ENCODE measurements around the gene GOLT1A.
"Not testable (repeated sequence)": the region's sequence is repeated elsewhere in the genome, so short reads cannot be mapped to it uniquely, and the experiment has no call there.

GOLT1A gene

GRCh38 chr1:204246876-204247275 is 33.1 kb upstream of the GOLT1A start:
- DNase-seq, result no peak

DNA sequence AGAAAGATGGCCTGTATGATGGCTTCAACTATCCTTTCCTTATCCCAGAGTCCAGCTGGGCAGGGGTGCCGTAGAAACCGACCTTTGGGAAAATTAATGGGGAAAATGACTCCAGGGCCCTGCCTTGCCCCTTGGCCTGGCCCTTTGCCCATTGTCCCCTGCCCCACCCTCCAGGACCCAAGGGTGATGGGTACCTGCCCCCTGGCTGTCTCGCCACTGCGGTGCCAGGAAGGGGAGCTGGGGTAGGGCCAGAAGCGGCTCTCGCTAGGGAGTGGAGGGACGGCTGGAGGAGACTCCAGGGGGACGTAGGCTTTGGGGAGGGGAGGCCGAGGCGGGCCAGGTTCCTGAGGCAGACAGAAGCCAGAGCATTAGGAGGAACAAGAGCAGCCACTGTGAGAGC is 29.1 kb upstream of the GOLT1A start:
- no peak for DNase-seq

DNA sequence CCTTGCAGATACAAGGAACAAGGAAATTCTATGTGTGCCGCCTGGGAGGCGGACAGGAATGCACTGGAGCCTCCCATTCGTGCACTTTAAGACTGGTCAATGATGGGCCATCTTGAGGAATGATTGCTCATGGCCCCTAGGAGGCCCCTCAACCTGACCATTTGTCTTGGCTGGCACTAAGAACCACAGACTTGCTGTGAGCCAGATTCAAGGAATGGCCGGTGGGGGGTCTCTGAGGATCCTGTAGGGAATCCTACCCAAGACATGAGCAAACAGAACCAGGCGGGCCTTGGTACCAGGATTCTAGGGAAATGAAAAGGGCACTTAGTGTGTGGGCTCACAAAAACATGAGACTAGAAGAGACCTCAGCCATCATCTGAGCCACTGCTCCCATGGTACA is 28.1 kb upstream of the GOLT1A start:
- no peak for DNase-seq

GRCh38 chr1:204241050-204241449 is 27.3 kb upstream of the GOLT1A start:
- DNase-seq, result no peak

- DNase-seq, result no peak
Measured at GRCh38 chr1:204240233-204240632, 26.4 kb upstream of the GOLT1A start.

GRCh38 chr1:204239401-204239800 is 25.6 kb upstream of the GOLT1A start:
- DNase-seq, result not testable (repeated sequence)

- DNase-seq, result not testable (repeated sequence)
Measured at GRCh38 chr1:204238520-204238919, 24.7 kb upstream of the GOLT1A start.

- not testable (repeated sequence) for DNase-seq
Measured at GRCh38 chr1:204237515-204237914, 23.7 kb upstream of the GOLT1A start.

DNA sequence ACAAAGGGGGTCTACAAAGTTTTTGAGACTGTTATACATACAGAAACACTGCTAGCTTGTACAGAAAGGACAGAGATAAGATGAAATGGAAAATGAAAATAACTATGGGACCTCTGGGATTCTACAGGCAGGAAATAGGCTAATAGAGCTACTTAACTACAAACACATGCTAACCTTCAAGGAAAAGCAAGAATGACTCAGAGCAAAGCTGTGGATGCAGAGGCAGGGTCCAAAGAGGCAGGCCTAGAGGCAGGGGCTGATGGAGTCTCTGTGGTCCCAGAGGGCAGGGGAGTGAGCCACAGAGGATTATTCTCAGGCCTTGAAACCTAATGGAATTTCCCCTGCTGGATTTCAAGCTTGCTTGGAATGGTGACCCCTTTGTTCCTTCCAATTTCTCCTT is 18.7 kb upstream of the GOLT1A start:
- no peak for DNase-seq

DNA sequence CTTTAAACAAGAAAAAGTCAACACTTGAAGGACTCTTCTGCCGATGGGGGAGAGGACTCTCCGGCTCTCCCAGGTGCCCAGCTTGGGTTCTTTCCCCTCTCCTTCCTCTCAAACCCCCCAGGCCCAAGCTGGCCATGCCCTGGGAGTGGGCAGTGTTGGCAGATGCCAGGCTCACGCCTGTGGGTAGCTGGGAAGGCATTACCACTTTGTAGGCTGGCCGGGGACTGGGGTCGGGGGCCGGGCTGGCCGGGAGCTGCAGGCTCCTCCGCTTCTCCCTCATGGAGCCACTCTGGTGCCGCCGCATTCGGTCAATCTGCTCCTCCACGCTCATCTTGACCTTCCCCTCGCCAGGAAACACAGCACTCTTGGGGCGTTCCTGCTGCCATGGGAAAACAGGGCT is 16.4 kb upstream of the GOLT1A start:
- DNase-seq, result no peak

- DNase-seq, result no peak
Measured at GRCh38 chr1:204228896-204229295, 15.1 kb upstream of the GOLT1A start.

GRCh38 chr1:204227996-204228785 is 14.4 kb upstream of the GOLT1A start:
- no peak for DNase-seq

DNA sequence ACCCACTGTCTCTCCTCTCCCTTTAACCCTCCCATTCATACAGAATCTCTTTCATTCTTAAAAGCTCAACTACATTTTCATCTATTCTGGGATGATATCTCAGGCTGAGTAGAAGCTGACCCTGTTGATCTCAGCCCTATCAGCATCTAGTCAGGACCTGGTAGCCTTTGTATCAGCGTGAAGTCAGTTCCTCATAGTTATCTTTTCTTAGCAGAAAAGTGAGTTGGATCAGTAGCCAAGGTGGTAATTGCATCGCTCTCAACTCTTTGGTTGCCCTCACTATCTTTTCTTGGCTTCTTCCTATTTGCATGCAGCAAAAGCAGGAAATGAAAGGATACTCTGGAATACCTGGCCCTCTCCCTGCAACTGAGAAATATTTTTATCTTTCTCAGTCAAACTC is 13.6 kb upstream of the GOLT1A start:
- DNase-seq, result no peak

- no peak for DNase-seq
Measured at GRCh38 chr1:204225841-204226735, 12.3 kb upstream of the GOLT1A start.

- DNase-seq, result no peak
Measured at GRCh38 chr1:204224655-204225054, 10.9 kb upstream of the GOLT1A start.

DNA sequence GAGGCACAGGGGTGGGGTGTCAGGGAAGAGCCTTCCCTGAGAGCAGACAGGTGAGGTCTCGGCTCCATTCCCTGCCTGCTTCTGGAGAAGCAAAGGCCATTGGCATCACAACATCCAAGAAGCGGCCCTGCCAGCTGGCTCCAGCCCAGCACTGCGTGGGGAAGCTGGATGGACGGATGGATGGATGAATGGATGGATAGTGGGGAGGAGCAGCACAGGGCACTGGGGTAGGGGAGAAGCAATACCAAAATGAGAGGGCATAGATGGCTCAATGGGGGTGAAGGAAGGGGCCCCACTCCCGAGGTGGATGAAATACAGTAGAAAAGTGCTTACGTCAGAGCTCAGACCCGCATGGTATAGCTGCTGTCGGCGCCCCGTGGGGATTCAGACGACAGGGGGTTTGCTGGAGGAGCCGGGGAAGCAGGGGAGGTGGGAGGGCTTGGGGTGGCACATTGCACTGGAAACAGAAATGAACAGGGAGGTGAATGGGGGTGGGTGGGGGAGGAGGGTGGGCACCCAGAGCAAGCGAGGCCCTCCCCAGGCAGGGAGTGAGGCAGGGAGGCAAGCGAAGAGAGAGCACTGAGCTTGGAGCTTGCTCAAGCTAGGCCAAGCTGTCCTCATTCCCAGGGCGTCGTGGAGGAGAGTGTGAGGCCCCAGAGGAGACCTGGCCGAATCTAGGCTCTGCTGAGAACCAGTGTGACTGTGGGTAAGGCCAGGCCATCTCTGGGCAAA is 9.5 kb upstream of the GOLT1A start:
- DNase-seq, result no peak

- no peak for DNase-seq
Measured at GRCh38 chr1:204222764-204223055, 8.9 kb upstream of the GOLT1A start.

DNA sequence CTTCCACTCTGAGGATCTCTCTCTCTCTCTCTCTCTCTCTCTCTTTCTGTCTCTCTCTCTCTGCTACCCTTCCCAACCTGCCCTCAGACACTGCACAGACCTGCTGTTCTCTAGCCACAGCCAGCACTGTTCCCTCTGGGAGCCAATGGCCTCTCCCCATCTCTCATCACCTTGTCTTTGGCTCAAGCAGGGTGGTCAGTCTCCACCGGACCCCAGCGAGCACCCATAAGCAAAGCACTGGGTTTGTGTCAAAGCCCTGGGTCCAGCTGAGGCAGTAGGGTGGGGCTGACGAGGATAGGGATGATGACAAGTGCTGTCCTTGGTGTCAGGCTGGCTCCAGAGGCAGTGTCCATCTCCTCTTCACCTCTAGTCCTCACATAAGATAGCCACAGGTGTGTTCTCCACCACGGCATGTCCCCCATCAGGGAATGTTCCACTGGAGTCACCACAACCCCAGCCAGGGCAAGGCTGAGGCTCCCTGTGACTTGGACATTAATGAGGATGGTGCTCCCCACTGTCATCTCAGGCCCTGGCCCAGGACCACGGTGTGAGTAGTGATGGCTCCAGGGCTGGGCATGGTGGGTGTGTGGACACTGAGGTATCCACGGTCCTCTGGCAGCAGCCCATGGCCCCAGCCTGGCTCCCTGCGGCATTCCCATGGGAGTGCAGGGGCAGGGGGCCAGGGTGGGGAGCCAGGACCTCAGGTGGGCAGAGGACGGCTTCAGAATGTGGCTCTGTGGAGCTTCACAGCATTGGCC is 8.4 kb upstream of the GOLT1A start:
- no peak for DNase-seq

DNA sequence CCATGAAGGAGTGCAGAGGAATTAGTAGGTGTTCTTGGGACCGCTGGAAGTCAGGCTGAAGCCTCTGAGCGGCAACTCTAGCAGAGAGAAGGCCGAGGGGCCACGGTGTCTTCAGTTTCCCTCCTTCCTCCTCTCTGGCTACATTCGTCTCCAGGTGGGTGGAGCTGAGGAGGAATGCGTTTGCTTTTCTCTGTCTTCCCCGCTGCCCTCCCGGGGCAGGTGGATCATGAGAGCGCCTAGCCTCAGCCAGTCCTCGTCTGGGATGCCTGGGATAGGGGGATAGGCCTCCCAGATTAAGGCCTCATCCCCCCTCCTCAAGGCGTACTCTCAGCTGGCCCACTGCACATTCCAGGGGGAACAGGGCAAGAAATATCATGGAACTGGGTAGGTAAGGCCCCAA is 7.5 kb upstream of the GOLT1A start:
- no peak for DNase-seq

DNA sequence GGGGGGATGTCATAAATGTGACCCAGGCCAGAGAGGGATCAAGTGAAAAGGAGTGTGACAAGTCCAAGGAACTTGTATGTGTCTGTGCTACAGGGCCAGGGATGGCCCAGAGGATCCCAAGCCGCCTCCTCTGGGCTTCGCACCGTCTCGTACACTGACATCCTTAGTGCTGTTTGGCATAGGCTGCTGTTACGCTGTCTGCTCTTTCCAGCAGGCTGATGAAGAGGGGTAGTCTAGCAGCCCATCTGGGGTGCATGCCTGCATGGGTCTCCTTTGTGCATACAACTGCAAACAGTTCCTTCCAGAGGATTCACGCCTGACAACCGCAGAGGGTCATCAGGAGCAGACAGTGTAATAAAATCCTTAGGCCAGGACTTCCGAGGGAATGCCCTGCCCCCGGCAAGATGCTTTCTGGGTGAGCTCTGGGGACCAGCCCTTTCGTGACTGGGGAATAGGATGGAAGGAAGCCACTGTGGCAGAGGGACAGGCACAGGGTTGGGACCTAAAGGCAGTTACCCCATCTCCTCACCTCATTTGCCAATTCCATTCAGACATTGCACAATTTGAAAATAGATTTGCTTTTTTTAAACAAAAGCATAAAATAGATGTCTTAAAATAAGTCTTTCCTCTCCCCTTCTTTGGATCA is 6.3 kb upstream of the GOLT1A start:
- no peak for DNase-seq

DNA sequence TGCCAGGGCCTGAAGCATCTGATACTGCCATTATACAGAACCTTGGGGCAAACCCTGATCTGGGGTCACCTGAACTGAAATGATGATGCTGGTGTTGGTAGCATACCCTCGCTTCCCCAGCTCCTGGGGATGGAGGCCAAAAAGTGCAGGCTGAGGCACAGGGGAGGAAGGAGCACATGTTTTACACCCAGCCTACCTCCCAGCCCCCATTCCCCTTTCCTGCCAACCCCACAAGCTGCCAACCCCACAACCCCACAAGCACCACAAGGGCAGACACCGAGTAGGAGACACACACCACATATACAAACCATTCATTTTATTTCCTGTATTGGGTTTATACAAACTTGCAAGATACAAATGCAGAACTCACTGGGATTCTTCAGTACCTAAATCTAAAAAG is 4.8 kb upstream of the GOLT1A start:
- no peak for DNase-seq

GRCh38 chr1:204217648-204218000 is 3.8 kb upstream of the GOLT1A start:
- DNase-seq, result no peak
